Progenitor cell of endocrine pancreas (in vitro differentiated cells): ENCODE data around the gene ZNF326. TPM values are rescaled to one million over a fixed set of nuclear protein-coding genes. Genes with fewer than 3 reads are reported as not detected.

Experiments
- DNase-seq: peaks from one replicate; pipeline ENCODE4 v3.0.0; 2021; ENCODE audit warnings: low spot score; ENCODE audit not compliant: unreplicated experiment
- H3K27ac Mint-ChIP-seq: 2 replicates; pipeline ENCODE4 v1.8.0; 2021; ENCODE audit warnings: mild to moderate bottlenecking, moderate library complexity, mixed read lengths
- H3K27me3 Mint-ChIP-seq: 2 replicates; pipeline ENCODE4 v1.8.0; 2021; ENCODE audit warnings: mixed read lengths
- H3K36me3 Mint-ChIP-seq: 2 replicates; pipeline ENCODE4 v1.8.0; 2022; ENCODE audit warnings: mixed read lengths; ENCODE audit not compliant: insufficient read depth
- H3K4me1 Mint-ChIP-seq: 2 replicates; pipeline ENCODE4 v1.8.0; 2021; ENCODE audit warnings: low read depth, mixed read lengths
- H3K4me3 Mint-ChIP-seq: 2 replicates; pipeline ENCODE4 v1.8.0; 2021; ENCODE audit warnings: low read depth, mild to moderate bottlenecking, moderate library complexity, mixed read lengths
- H3K9me3 Mint-ChIP-seq: 2 replicates; pipeline ENCODE4 v1.8.0; 2021; ENCODE audit warnings: low read depth, mixed read lengths
- CTCF ChIP-seq: fragments of 200-600 bp; sonication (generic); IDR thresholded peaks from one replicate; pipeline ENCODE4 v1.5.0; 2021; ENCODE audit warnings: antibody characterized with exemption, mild to moderate bottlenecking; ENCODE audit not compliant: unreplicated experiment
- total RNA-seq: library from RNA; stranded (reverse); gene quantifications from 2 replicates; pipeline ENCODE4 v1.2.1, GENCODE V29; 2021

Gene ZNF326
- total RNA-seq, 1 donor from 2014 or later, result 70.9 TPM

GRCh38 chr1:89959719-89960118, 35.2 kb upstream of the ZNF326 start:
- H3K27ac Mint-ChIP-seq, result no peak overlapping the region
- H3K4me3 Mint-ChIP-seq, result no peak overlapping the region
- H3K27me3 Mint-ChIP-seq, result no peaks in the 10 kb centered on the region
- peaks cover 10% of the 10 kb centered on the region for H3K4me1 Mint-ChIP-seq
- DNase-seq, result no peak
- TF ChIP-seq CTCF, result no peak
- peaks cover 8% of the 10 kb centered on the region for H3K9me3 Mint-ChIP-seq
- no peaks in the 10 kb centered on the region for H3K36me3 Mint-ChIP-seq

- Mint-ChIP-seq H3K4me3 (no peak overlapping the region), H3K27me3 (no peaks in the 10 kb centered on the region), H3K9me3 (peaks cover 8% of the 10 kb centered on the region), H3K36me3 (no peaks in the 10 kb centered on the region), H3K27ac (no peak overlapping the region), H3K4me1 (peaks cover 5% of the 10 kb centered on the region)
- no peak for DNase-seq
- no peak for TF ChIP-seq CTCF
Measured at GRCh38 chr1:89962024-89962741, 32.7 kb upstream of the ZNF326 start.

- no peak for DNase-seq
- Mint-ChIP-seq H3K9me3 (peaks cover 8% of the 10 kb centered on the region), H3K36me3 (no peaks in the 10 kb centered on the region), H3K27me3 (no peaks in the 10 kb centered on the region), H3K4me3 (no peak overlapping the region), H3K4me1 (peaks cover 2% of the 10 kb centered on the region), H3K27ac (no peak overlapping the region)
- TF ChIP-seq CTCF, result no peak
Measured at GRCh38 chr1:89962742-89963075, 32.2 kb upstream of the ZNF326 start.

- no peak overlapping the region for H3K27ac Mint-ChIP-seq
Measured at GRCh38 chr1:89965193-89965768, 29.6 kb upstream of the ZNF326 start.

GRCh38 chr1:89966656-89967055, 28.3 kb upstream of the ZNF326 start:
- H3K9me3 Mint-ChIP-seq, result no peaks in the 10 kb centered on the region
- TF ChIP-seq CTCF, result no peak
- H3K36me3 Mint-ChIP-seq, result no peaks in the 10 kb centered on the region

More at GRCh38 chr1:89965193-89965768, 29.6 kb upstream of the ZNF326 start:
- Mint-ChIP-seq H3K4me1 (no peaks in the 10 kb centered on the region), H3K9me3 (no peaks in the 10 kb centered on the region), H3K36me3 (no peaks in the 10 kb centered on the region), H3K4me3 (no peak overlapping the region), H3K27me3 (no peaks in the 10 kb centered on the region)
- no peak for TF ChIP-seq CTCF
- DNase-seq, result no peak

More at GRCh38 chr1:89966656-89967055, 28.3 kb upstream of the ZNF326 start:
- no peak overlapping the region for H3K4me3 Mint-ChIP-seq
- H3K27ac Mint-ChIP-seq, result no peak overlapping the region
- DNase-seq, result no peak
- H3K4me1 Mint-ChIP-seq, result no peaks in the 10 kb centered on the region
- H3K27me3 Mint-ChIP-seq, result no peaks in the 10 kb centered on the region
